ENCODE measurements around the gene PLEKHA5.
"Not testable (repeated sequence)": the region's sequence is repeated elsewhere in the genome, so short reads cannot be mapped to it uniquely, and the experiment has no call there.

PLEKHA5 gene

GRCh38 chr12:19201661-19202060 is 72.1 kb downstream of the PLEKHA5 start:
- DNase-seq (ENCODE audit: low read depth), result no peak

DNA sequence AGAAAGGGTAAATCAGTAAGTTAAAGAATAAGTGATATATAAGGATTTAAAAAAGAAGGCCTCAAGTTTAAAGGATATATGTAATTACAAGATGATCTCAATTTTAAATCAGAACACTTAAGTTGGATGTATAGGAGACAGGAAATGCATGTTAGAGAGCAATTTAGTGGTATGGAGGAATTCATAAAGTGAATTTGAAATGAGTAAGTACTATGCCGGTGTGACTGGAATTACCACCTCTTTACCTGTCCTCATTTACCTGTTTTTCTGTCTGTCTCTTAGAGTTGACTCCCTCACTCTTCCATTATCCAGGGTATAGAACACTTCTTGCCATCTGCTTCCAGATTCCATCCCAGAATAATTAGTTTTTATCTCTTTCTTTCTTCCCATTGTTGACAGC is 73.5 kb downstream of the PLEKHA5 start:
- no peak for DNase-seq (ENCODE audit: low read depth)

DNA sequence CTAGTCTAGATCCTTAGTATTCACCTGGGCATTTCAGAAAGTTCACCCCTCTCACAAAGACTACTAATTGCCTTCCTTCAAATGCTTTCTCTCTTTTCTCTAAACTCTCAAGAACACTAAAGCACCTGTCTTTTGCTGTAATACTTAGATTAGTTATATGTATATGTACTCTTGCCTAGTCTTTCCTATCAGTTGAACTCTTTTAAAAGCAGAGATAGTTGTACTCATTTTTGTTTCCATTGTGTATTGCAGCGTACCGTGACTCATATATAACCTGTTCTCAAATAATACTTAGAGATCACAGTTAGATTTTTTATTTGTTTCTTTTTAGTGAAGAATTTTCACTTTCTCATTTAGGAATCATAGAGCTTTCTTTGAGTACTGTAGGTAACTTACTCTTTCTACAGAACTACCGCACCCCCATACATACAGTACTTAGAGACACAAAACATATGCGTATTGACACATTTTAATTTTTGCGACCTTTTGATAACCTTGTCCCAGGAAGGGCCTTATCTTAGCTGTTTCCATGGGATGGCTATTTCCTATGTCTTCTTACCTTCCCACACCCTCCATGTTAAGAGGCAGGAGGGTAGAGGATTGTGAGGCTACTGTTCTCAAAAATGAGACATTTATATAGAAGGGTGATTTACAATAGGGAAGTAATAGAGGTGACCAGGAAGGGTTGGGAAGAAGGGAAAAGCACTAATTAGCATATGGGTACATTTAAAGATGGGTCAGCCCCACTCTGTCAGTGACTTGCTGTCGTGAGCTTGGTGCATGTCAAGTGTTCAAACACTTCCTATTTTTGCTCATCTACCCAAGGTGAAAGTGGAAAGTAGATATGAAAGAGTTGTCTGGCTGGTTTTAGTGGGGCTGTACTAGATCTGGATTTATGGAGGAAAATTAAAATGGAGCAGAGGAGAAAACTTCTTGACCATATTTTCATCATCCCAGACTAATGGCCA is 74.3 kb downstream of the PLEKHA5 start:
- no peak for DNase-seq (ENCODE audit: low read depth)

DNA sequence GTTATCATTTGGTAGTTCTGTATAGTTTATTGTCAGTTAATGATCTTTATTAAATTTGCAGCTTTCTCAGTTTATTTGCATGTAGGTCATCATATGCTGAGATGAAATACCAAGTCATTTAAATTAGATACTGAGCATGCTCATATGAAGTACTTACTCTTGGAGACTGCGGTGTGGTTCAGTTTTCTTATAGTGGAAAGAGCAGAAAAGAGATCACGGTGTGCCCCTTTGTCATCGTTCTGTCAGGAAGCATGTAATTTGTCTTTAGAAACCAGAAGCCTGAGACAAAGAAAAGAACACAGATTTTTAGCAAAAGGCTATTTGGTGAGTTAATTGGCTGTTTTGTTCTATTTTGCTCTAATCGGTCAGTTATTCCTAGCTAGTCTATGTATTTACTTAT is 75.6 kb downstream of the PLEKHA5 start:
- DNase-seq (ENCODE audit: low read depth), result no peak

DNA sequence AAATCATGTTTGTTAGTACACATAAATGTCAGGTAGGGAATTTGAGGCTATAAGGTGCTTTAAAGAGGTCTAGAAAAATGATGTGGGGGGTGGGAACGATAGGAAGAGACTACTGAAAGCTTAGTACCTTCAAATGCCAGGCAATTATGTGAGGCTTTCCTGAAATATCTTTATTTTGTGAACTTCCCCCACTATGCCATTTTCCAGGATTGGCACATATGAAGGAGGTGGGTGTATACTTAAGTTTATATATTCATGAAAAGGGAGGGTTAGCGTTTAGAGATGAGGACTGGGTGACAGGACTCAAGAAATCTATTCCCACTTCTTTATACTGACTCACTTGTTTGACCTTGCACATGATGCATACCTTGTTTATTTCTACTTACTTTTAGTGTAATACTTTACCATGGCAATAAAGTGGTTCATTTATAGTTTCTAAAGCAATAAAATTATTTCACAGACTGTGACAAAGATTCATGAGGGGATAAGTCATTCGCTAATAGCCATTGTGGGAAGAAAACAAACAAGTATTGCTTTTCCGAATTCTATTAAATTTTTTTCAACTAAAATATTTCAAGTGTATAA is 77.1 kb downstream of the PLEKHA5 start:
- DNase-seq (ENCODE audit: low read depth), result no peak

DNA sequence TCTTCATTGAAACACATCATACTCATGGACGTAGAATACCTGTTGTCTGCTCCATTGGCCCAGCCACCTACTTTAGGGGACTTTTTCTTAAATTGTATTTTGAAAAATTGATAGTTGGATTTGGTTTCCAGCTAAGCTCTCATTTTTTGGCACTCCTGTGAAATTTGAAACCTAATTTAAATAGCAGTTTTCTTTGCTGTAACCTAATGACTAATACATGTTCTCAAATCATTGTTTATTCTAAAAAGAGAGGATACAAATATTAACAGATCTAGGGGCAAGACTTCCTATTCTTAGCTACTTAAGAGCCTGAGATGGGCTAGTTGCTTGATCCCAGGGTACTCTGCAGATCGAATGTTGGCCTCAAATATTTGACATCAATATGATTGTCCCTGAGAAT is 78.9 kb downstream of the PLEKHA5 start:
- no peak for DNase-seq (ENCODE audit: low read depth)

DNA sequence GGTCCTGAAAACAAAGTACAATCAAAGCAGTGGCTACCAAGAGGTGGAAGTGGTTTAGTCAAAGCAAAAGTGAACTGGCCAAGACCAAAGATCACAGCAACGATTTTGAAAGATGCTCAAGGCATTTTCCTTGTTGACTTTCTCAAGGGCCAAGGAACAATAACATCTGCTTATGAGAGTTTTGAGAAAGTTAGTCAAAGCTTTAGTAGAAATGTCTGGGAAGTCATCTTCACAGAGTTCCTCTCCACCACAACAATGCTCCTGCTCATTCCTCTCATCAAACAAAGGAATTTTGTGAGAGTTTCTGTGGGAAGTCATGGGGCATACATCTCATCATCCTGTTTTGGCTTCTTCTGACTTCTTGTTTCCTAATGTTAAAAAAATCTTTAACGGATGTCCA is 80.1 kb downstream of the PLEKHA5 start:
- DNase-seq (ENCODE audit: low read depth), result no peak

DNA sequence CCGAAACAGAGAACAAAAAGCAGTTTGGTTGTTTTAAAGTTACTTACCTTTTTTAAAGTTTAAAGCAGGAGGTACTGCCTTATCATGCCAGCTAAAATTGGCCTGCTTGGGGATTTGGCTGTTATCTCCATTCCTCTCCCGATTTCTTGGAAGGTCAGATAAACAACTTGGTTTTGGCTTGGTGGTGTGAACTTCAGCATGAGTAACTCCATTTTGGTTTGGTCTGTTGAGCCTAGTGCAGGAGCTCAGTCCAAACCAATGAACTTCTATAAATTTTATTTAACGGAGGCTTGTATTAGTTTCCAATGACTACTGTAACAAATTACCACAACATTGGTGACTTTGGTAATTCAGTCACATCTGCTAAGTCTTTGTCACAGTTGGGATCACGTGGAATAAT is 82.3 kb downstream of the PLEKHA5 start:
- DNase-seq (ENCODE audit: low read depth), result no peak

GRCh38 chr12:19212245-19212644 is 82.7 kb downstream of the PLEKHA5 start:
- DNase-seq (ENCODE audit: low read depth), result no peak

- DNase-seq (ENCODE audit: low read depth), result no peak
Measured at GRCh38 chr12:19214020-19214419, 84.5 kb downstream of the PLEKHA5 start.

DNA sequence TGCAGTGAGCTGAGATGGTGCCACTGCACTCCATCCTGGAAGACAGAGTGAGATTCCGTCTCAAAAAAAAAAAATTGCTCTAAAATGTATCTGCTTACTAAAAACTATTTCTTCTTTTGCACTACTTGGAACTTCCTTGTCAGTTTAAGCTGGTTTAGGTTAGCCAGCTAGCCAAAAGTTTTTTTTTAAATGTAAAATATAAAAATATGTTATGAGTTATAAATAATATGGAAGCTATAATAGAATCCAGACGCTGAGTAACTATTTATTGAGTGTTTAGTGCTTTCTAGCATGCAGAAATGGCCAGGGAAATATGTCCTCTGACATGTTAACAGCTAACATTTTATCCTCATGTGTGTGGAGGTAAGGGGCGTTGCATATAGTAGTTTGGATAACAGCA is 85.6 kb downstream of the PLEKHA5 start:
- no peak for DNase-seq (ENCODE audit: low read depth)

- DNase-seq (ENCODE audit: low read depth), result no peak
Measured at GRCh38 chr12:19217446-19217845, 87.9 kb downstream of the PLEKHA5 start.

DNA sequence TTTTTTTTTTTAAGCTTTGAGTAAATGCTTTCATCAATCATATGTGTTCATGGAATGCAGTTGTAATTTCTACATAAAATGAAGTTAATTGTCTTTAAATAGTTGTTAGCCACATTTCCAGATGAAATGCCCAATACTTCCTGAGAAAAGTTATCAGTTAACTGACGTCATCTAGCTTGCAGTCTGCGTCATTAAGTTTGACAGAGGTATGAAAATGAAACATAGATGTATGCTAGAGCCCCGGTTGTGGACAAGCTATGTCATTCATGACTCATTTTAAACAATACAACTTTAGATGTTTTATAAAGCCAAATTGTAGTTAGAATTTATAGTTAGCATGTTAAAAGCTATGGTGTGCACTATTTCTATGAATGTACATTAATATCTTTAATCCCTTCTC is 90.7 kb downstream of the PLEKHA5 start:
- DNase-seq (ENCODE audit: low read depth), result no peak

DNA sequence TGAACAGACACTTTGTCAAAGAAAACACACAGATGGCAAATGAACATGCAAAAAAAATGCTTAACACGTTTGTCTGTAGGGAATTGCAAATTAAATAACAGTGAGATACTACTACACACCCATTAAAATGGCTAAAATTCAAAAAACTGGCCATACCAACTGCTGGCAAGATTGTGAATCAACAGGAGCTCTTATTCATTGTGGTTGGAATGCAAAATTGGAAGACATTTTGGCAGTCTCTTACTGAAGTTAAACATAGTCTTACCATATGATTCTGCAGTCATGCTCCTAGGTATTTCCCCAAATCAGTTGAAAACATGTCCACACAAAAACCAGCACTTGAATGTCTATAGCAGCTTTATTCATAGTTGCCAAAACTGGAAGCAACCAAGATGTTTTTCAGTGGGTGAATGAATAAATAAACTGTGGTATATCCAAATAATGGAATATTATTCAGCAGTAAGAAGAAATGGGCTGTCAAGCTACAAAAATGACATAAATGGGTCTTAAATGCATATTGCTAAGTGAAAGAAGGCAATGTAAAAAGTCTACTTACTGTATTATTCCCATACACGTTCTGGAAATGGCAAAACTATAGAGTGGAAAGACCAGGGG is 91.4 kb downstream of the PLEKHA5 start:
- DNase-seq (ENCODE audit: low read depth), result peak; percentile 70

DNA sequence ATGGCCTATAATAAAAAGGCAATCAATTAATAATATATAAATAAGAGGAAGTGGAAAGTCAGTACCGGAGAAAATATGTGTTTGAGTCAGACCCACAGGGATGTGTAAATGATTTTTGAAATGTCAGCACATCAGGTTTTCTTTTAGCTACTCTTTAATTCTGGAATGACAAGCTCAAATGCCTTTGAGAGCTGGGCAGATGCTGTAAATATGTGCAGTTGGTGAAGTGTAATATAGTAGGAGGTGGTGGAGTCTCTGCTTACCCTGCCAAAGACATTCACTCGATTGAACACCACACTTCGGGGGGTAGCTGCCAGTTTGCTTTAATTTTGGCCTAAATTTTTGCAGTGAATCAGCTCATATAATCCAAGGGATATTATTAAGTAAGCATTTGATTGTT is 93.0 kb downstream of the PLEKHA5 start:
- DNase-seq (ENCODE audit: low read depth), result no peak

- no peak for DNase-seq (ENCODE audit: low read depth)
Measured at GRCh38 chr12:19223018-19223417, 93.5 kb downstream of the PLEKHA5 start.

- peak; percentile 69 for DNase-seq (ENCODE audit: low read depth)
Measured at GRCh38 chr12:19223695-19224094, 94.2 kb downstream of the PLEKHA5 start.

- DNase-seq (ENCODE audit: low read depth), result no peak
Measured at GRCh38 chr12:19224746-19225145, 95.2 kb downstream of the PLEKHA5 start.

DNA sequence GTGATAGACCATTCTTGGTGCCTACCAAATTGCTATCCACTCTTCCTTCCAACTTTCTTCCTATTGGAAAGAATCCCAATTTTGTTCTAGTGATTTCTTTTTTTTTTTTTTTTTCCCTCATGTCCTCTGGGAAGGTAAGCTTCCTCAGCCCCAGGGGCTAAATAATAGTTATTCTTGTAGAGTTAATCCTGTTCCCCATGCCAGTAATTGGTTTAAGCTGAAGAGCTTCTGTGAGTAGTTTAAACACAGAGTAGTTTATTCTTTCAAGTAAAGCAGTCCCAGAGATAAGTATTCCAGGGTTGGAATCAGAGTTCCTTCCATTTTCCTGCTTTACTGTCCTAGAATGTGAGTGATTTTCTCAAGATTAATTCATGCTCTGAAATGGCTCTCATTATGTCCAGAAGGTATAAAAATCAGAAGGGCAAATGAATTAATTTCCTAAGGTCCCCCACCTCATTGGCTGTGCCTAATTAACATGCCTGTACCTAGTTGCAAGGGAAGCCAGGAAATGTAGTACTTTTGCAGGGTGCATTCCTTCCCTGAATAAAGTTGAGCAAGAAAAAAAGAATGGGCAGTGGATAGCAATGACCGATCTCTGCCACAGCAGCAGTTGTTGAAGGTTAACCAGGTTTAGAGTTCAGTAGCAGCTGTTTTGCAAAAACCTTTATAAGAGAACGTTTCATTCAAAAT is 97.8 kb downstream of the PLEKHA5 start:
- DNase-seq (ENCODE audit: low read depth), result no peak

DNA sequence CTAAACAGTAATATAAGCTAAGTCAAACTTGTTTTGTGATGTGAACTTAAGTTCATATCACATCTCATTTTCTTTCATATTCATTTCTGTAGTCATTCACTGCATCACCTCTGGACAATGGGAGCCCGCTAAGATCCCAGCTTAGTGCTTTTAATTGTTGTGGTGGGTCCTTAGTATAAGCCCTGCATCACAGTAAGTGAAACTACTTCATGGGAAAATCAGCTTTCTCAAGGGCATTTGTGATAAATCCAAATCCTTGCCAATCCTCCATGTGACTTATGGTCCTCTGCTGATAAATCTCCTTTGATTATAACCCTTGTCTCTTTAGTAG is 98.3 kb downstream of the PLEKHA5 start:
- no peak for DNase-seq (ENCODE audit: low read depth)

DNA sequence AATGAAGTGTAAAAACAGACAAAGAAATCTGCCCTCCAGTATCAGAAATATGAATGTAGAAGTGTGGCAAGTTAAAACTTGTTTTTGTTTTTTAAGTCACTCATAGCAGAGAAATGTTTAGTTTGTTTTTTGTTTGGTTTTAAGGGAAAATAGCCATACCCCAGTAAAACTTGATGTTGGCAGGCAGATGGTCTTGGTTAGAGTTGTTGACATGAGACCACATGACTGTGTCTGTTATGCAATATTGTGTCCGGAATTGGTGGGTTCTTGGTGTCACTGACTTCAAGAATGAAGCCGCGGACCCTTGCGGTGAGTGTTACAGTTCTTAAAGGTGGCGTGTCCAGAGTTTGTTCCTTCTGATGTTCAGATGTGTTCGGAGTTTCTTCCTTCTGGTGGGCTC is 99.5 kb downstream of the PLEKHA5 start:
- DNase-seq (ENCODE audit: low read depth), result not testable (repeated sequence)

DNA sequence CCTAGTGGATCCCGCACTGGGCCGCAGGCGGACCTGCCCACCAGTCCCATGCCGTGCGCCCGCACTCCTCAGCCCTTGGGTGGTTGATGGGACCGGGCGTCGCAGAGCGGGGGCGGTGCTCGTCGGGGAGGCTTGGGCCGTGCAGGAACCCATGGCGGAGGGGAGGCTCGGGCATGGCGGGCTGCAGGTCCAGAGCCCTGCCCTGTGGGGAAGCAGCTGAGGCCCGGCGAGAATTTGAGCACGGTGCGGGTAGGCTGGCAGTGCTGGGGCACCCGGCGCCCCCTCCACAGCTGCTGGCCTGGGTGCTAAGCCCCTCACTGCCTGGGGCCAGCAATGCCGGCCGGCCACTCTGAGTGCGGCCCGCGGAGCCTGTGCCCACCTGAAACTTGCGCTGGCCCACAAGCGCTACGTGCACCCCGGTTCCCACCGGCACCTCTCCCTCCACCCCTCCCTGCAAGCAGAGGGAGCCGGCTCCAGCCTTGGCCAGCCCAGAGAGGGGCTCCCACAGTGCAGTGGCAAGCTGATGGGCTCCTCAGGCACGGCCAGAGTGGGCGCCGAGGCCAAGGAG is 100.8 kb downstream of the PLEKHA5 start:
- DNase-seq (ENCODE audit: low read depth), result no peak
